Measurements from ENCODE around the gene KCNQ4.

KCNQ4 gene

GRCh38 chr1:40844887-40845878 is 61.6 kb downstream of the KCNQ4 start:
- no peak for DNase-seq

- no peak for DNase-seq
Measured at GRCh38 chr1:40845895-40846294, 62.3 kb downstream of the KCNQ4 start.

- no peak for DNase-seq
Measured at GRCh38 chr1:40847023-40847745, 63.6 kb downstream of the KCNQ4 start.

GRCh38 chr1:40848530-40849189 is 65.1 kb downstream of the KCNQ4 start:
- DNase-seq: peak; percentile 53

DNA sequence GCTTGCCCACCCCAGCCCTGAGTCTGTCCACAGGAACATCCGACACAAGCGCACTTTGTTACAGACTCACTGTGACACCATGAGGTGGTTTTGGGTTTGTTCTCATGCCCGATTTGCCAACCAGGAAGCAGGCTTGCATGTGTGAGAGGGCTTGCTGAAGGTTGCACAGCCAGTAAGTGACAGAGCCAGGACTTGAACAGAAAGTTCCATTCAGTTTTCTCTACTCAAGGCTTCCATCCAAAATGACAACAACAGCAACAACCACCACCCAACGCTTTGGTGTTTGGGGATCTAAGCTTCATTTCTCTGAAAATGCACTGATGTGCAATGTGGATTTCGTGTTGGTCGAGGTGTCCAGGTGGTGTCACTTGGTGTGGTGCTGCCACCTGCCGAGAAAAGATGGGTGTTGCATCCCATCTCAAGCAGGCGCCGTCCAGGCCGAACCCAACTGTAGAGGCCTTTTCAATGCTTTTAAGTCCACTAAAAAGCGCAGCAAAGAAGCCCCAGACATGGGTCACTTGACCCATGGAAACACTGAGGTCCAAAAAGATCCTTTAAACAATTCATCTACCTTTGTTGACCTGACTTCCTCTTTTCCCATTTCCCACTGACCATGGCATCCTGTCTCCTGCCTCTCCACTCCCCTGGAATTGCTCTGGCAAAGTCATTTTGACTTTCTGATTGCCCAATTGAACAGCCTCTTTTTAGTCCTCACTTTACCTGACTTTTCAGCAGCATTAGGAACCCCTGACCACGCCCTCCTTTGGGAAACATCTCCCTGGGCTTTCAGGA is 66.4 kb downstream of the KCNQ4 start:
- no peak for DNase-seq

DNA sequence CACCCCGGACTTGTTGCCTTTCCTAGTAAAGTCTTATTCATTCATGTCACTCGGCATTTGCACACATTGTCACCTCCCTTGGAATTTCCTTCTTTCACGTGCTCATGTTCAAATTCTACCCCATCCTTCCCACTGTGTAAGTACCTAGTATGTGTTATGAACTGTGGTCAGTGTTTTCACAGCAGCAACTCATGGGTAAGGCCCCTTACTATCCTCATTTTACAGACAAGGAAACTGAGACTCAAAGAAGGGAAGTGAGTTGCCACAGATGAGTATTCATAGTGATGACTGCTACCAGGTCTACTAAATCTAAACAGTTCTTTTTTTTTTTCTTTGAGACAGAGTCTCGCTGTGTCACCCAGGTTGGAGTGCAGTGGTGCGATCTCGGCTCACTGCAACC is 68.1 kb downstream of the KCNQ4 start:
- no peak for DNase-seq

GRCh38 chr1:40853113-40853884 is 69.7 kb downstream of the KCNQ4 start:
- no peak for DNase-seq

GRCh38 chr1:40853885-40854170 is 70.2 kb downstream of the KCNQ4 start:
- DNase-seq: no peak

DNA sequence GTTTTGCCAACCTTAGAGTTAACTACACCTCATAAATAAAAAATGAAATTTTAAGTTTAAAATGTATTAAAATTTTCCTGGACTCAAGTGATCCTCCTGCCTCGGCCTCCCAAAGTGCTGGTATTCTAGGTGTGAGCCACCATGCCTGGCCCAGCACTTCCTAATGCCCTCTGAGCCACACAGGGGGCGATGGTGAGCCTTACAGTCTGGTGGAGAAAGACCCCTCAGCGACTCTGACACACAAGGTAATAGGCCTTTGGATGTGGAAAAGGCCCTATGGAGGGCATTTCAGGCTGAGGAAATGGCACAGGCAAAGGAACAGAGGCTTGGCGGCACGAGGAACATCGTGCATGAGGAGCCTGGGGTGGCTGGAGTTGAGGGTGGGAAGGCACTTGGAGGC is 71.9 kb downstream of the KCNQ4 start:
- DNase-seq: no peak

DNA sequence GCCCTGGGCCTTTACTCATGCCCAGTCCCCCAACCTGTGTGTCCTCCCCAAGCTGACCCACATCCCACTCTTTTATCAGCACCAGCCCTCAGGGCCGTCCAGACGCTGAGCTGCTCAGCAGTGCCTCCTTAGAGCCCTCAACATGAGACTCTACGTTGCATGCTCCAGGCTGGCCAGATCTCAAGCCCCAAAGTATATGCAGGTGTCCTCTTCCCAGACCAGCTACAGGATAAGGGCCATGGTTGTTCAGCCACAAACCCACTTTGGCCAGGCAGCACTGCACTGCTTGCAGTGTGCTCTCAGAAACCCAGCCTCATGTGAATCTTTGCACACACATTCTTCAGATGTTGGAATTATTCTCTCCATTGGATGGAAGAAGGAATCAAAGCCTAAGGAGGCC is 72.5 kb downstream of the KCNQ4 start:
- DNase-seq: no peak

DNA sequence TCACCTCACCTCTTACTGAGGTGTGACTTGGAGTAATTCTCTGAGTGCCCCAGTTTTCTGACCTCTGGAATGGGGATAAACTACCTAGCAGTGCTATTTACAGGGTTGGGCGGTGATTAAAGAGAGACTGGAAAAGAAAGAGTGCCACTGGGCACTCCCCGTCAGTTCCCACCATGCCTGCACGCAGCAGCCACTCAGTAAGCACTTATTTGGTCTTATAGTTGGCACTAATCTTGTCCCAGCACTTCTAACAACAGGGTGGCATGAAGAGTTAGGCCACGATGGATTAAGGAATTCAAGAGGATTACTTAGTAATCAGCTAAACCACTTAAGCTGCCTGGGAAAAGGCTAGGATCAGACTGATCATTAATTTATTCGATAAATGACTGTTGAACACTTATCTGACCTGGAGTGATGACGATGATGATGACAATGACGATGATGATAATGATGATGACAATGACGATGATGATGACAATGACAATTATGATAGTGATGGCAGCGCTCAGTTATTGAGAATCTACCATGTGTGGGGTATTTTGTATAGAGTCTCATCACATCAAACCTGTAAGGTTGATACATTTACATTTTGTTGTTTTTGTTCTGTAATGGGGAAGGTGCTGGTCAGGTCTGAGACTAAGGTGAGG is 73.2 kb downstream of the KCNQ4 start:
- DNase-seq: no peak

GRCh38 chr1:40857737-40858136 is 74.2 kb downstream of the KCNQ4 start:
- DNase-seq: no peak

GRCh38 chr1:40858856-40859416 is 75.3 kb downstream of the KCNQ4 start:
- no peak for DNase-seq

GRCh38 chr1:40860706-40861223 is 77.2 kb downstream of the KCNQ4 start:
- no peak for DNase-seq

DNA sequence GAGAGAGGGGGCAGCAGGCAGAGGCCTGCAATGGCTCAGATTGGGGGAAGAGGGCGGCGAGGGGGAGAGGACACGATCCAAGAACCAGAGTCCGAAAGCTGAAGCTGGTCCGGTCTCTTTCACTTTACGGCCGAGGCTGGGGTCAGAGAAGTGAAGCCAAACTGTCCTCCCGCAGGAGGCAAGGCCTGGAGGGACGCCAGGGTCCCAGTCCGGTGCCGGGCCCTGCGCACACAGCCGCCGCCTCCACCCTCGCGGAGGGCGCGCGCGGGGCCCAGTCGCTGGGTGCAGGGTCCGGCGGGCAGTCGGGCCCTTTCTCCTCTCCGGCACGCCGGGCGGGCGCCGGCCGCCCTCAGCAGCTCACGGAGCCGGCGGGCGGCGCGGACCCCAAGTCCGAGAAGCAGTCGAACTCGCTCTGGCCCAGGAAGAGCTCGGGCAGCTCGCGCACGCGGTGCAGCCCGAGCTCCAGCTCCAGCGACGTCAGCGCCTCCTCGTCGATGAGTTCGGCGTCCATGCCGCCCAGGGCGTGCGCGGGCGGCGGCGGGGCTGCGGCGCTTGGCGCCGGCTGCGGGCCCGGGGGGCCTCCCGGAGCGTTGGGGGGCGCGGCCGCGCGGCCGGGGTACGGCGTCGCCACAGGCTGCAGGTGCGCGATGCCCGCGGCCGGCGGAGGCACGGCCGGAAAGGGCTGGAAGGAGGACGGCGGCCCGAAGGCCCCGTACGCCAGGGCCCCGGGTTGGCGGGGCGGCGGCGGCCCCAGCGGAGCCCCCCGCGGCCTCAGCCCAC is 77.8 kb downstream of the KCNQ4 start:
- DNase-seq: no peak

GRCh38 chr1:40862008-40862863 is 78.6 kb downstream of the KCNQ4 start, which contains the start of gene CITED4:
Gene CITED4 (minus strand): TSS chr1:40862363. CDS start chr1:40862127, 236 bp downstream.
- peak; percentile 49 for DNase-seq

DNA sequence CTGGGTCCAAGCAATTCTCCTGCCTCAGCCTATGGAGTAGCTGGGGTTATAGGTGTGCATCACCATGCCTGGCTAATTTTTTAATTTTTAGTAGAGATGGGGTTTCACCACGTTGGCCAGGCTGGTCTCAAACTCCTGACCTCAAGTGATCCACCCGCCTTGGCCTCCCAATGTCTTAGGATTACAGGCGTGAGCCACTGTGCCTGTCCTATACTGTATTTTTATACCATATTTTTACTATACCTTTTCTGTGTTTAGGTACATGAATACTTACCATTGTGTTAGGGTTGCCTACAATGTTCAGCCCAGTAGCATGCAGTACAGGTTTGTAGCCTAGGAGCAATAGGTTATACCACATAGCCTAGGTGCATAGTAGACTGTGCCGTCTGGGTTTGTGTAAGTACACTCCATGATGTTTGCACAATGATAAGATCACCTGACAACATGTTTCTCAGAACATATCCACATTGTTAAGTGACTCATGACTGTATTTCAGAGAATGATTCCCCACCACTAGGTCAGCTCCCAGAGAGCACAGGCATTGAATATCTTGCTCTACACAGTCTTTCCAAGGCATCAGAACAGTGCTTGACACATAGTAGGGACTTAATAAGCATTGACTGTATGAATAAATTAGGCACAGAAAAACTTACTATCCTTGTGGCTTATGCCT is 84.6 kb downstream of the KCNQ4 start:
- no peak for DNase-seq

- no peak for DNase-seq
Measured at GRCh38 chr1:40870135-40870728, 86.6 kb downstream of the KCNQ4 start.

All from NCI-H1417 treated with DMSO at 0.1 percent for 48 hours (cell line).